Panc1 (cell line): Measurements from ENCODE around the gene KRTAP4-6.

Experiments
- POLR2AphosphoS5 ChIP-seq: IDR thresholded peaks from 2 replicates; pipeline ENCODE4 v1.6.1; 2012; ENCODE audit warnings: mild to moderate bottlenecking, low read depth, low read length, moderate library complexity
- SIN3A ChIP-seq: IDR thresholded peaks from 2 replicates; pipeline ENCODE4 v1.6.1; 2012; ENCODE audit warnings: low read depth, mild to moderate bottlenecking, low read length, moderate library complexity, borderline replicate concordance; ENCODE audit not compliant: insufficient read depth
- TCF7L2 ChIP-seq: IDR thresholded peaks from 2 replicates; pipeline ENCODE4 v1.6.1; 2011; ENCODE audit warnings: mild to moderate bottlenecking, low read depth, low read length, inconsistent platforms
- TF ChIP-seq, protein P1 (sequence below): fragments of 450-650 bp; IDR thresholded peaks from 2 replicates; pipeline ENCODE4 v1.5.1; 2017; ENCODE audit warnings: mild to moderate bottlenecking
- TF ChIP-seq, protein P2 (sequence below), 2 experiments: IDR thresholded peaks; 2 replicates each; pipeline ENCODE4 v1.6.1; 2011 to 2012; ENCODE audit warnings: low read depth in 2 of 2, control low read depth in 1 of 2, low read length in 1 of 2, mild to moderate bottlenecking in 1 of 2, moderate library complexity in 1 of 2; ENCODE audit not compliant: insufficient read depth in 1 of 2

DNA sequence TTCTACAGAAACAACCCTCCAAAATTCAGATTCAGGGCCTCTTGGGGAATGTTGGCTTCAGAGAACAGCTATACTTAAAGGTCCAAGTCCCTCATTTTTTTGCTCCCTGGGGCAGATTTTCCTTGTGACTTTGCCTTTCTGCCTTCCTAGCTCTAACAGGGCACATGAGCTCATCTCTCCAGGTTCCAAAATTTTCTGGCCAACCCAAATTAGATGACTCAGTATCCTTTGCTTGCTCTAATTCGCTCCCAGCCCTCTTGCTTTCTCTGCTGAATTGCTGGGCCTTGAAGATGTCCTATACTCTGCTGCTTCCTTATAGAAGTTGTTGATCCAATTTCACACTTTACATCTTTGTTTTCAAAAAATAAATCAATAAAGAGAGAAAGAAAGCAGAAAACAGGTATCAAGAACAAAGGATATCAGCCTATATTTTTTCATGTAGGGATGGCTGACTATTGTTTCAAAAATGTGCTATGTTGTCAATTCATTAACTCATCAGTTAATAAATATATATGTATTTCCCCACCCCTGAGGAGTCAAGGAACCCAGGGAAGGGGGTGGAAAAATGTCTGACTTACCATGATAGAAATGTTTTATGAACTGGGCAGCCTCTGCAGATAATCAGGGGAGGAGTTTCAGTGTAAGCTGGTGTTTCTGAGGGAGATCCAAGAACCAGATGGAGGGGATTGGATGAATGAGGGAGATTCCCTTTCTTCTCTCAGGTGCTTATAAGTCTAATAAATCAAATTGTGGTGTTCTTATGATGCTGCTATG, 38.7 kb upstream of the KRTAP4-6 start:
- TF ChIP-seq POLR2AphosphoS5, result no peak
- TF ChIP-seq, protein P1, sequence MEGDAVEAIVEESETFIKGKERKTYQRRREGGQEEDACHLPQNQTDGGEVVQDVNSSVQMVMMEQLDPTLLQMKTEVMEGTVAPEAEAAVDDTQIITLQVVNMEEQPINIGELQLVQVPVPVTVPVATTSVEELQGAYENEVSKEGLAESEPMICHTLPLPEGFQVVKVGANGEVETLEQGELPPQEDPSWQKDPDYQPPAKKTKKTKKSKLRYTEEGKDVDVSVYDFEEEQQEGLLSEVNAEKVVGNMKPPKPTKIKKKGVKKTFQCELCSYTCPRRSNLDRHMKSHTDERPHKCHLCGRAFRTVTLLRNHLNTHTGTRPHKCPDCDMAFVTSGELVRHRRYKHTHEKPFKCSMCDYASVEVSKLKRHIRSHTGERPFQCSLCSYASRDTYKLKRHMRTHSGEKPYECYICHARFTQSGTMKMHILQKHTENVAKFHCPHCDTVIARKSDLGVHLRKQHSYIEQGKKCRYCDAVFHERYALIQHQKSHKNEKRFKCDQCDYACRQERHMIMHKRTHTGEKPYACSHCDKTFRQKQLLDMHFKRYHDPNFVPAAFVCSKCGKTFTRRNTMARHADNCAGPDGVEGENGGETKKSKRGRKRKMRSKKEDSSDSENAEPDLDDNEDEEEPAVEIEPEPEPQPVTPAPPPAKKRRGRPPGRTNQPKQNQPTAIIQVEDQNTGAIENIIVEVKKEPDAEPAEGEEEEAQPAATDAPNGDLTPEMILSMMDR, result no peak
- TF ChIP-seq, protein P2, sequence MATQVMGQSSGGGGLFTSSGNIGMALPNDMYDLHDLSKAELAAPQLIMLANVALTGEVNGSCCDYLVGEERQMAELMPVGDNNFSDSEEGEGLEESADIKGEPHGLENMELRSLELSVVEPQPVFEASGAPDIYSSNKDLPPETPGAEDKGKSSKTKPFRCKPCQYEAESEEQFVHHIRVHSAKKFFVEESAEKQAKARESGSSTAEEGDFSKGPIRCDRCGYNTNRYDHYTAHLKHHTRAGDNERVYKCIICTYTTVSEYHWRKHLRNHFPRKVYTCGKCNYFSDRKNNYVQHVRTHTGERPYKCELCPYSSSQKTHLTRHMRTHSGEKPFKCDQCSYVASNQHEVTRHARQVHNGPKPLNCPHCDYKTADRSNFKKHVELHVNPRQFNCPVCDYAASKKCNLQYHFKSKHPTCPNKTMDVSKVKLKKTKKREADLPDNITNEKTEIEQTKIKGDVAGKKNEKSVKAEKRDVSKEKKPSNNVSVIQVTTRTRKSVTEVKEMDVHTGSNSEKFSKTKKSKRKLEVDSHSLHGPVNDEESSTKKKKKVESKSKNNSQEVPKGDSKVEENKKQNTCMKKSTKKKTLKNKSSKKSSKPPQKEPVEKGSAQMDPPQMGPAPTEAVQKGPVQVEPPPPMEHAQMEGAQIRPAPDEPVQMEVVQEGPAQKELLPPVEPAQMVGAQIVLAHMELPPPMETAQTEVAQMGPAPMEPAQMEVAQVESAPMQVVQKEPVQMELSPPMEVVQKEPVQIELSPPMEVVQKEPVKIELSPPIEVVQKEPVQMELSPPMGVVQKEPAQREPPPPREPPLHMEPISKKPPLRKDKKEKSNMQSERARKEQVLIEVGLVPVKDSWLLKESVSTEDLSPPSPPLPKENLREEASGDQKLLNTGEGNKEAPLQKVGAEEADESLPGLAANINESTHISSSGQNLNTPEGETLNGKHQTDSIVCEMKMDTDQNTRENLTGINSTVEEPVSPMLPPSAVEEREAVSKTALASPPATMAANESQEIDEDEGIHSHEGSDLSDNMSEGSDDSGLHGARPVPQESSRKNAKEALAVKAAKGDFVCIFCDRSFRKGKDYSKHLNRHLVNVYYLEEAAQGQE (IDR thresholded peaks at IDR 0.05; ENCODE audit: insufficient read depth in 1 of 2, low read depth in 2 of 2, low read length in 1 of 2), result no peak
- TF ChIP-seq SIN3A, result no peak
- no peak for TF ChIP-seq TCF7L2
